ENCODE measurements around the gene TOP3B. TPM values are rescaled to one million over a fixed set of nuclear protein-coding genes. Genes with fewer than 3 reads are reported as not detected.

The TOP3B gene
- total RNA-seq, 2 donors from 2014 or later, result 29.6 to 33.2 TPM

- no peak overlapping the region for H3K4me3 Mint-ChIP-seq
- H3K9me3 Mint-ChIP-seq, result no peaks in the 10 kb centered on the region
- ATAC-seq (replicated peaks in 1 of 2) (no peak), DNase-seq (no peak)
- H3K27ac Mint-ChIP-seq, result no peak overlapping the region
- H3K27me3 Mint-ChIP-seq (ENCODE audit: low read depth), result no peaks in the 10 kb centered on the region
- no peaks in the 10 kb centered on the region for H3K36me3 Mint-ChIP-seq (ENCODE audit: insufficient read depth in 2 of 2)
- no peaks in the 10 kb centered on the region for H3K4me1 Mint-ChIP-seq (ENCODE audit: low read depth)
Observed at GRCh38 chr22:21926728-21927127, 55.9 kb downstream of the TOP3B start.

GRCh38 chr22:21923163-21923561 is 59.4 kb downstream of the TOP3B start:
- Mint-ChIP-seq H3K27ac (no peak overlapping the region), H3K27me3 (ENCODE audit: low read depth) (no peaks in the 10 kb centered on the region), H3K9me3 (no peaks in the 10 kb centered on the region), H3K4me3 (no peak overlapping the region), H3K4me1 (ENCODE audit: low read depth) (no peaks in the 10 kb centered on the region), H3K36me3 (ENCODE audit: insufficient read depth in 2 of 2) (no peaks in the 10 kb centered on the region)
- DNase-seq (no peak), ATAC-seq (replicated peaks in 1 of 2) (no peak)

- Mint-ChIP-seq H3K36me3 (ENCODE audit: insufficient read depth in 2 of 2) (no peaks in the 10 kb centered on the region), H3K4me1 (ENCODE audit: low read depth) (no peaks in the 10 kb centered on the region), H3K9me3 (no peaks in the 10 kb centered on the region), H3K4me3 (no peak overlapping the region), H3K27ac (no peak overlapping the region), H3K27me3 (ENCODE audit: low read depth) (no peaks in the 10 kb centered on the region)
- ATAC-seq (replicated peaks in 1 of 2) (no peak), DNase-seq (no peak)
Observed at GRCh38 chr22:21922370-21923162, 60.0 kb downstream of the TOP3B start.

- Mint-ChIP-seq H3K36me3 (ENCODE audit: insufficient read depth in 2 of 2) (no peaks in the 10 kb centered on the region), H3K27ac (no peak overlapping the region), H3K4me1 (ENCODE audit: low read depth) (no peaks in the 10 kb centered on the region), H3K4me3 (no peak overlapping the region), H3K9me3 (no peaks in the 10 kb centered on the region), H3K27me3 (ENCODE audit: low read depth) (no peaks in the 10 kb centered on the region)
- ATAC-seq (replicated peaks in 1 of 2) (no peak), DNase-seq (no peak)
Observed at GRCh38 chr22:21921729-21922128, 60.9 kb downstream of the TOP3B start.

- no peak for ATAC-seq (replicated peaks in 1 of 2)
- Mint-ChIP-seq H3K4me1 (ENCODE audit: low read depth) (no peaks in the 10 kb centered on the region), H3K36me3 (ENCODE audit: insufficient read depth in 2 of 2) (no peaks in the 10 kb centered on the region), H3K27me3 (ENCODE audit: low read depth) (no peaks in the 10 kb centered on the region), H3K27ac (no peak overlapping the region), H3K9me3 (no peaks in the 10 kb centered on the region), H3K4me3 (no peak overlapping the region)
- DNase-seq, result no peak
Observed at GRCh38 chr22:21921184-21921721, 61.3 kb downstream of the TOP3B start.

- H3K36me3 Mint-ChIP-seq (ENCODE audit: insufficient read depth in 2 of 2), result no peaks in the 10 kb centered on the region
- DNase-seq, result no peak
- H3K9me3 Mint-ChIP-seq, result no peaks in the 10 kb centered on the region
Observed at GRCh38 chr22:21920341-21921183, 62.0 kb downstream of the TOP3B start.

GRCh38 chr22:21919526-21920307 is 62.9 kb downstream of the TOP3B start:
- no peaks in the 10 kb centered on the region for H3K9me3 Mint-ChIP-seq
- H3K27ac Mint-ChIP-seq, result no peak overlapping the region
- no peak for ATAC-seq (replicated peaks in 1 of 2)
- no peak overlapping the region for H3K4me3 Mint-ChIP-seq
- no peaks in the 10 kb centered on the region for H3K36me3 Mint-ChIP-seq (ENCODE audit: insufficient read depth in 2 of 2)
- no peak for DNase-seq
- H3K27me3 Mint-ChIP-seq (ENCODE audit: low read depth), result no peaks in the 10 kb centered on the region
- no peaks in the 10 kb centered on the region for H3K4me1 Mint-ChIP-seq (ENCODE audit: low read depth)

More at GRCh38 chr22:21920341-21921183, 62.0 kb downstream of the TOP3B start:
- Mint-ChIP-seq H3K27ac (no peak overlapping the region), H3K4me3 (no peak overlapping the region), H3K27me3 (ENCODE audit: low read depth) (no peaks in the 10 kb centered on the region), H3K4me1 (ENCODE audit: low read depth) (no peaks in the 10 kb centered on the region)
- no peak for ATAC-seq (replicated peaks in 1 of 2)

GRCh38 chr22:21918466-21919185 is 64.0 kb downstream of the TOP3B start:
- Mint-ChIP-seq H3K4me1 (ENCODE audit: low read depth) (no peaks in the 10 kb centered on the region), H3K27ac (no peak overlapping the region), H3K4me3 (no peak overlapping the region), H3K27me3 (ENCODE audit: low read depth) (no peaks in the 10 kb centered on the region), H3K36me3 (ENCODE audit: insufficient read depth in 2 of 2) (no peaks in the 10 kb centered on the region), H3K9me3 (no peaks in the 10 kb centered on the region)
- no peak for ATAC-seq (replicated peaks in 1 of 2)
- no peak for DNase-seq

GRCh38 chr22:21917959-21918261 is 64.7 kb downstream of the TOP3B start:
- Mint-ChIP-seq H3K4me1 (ENCODE audit: low read depth) (no peaks in the 10 kb centered on the region), H3K27ac (no peak overlapping the region), H3K4me3 (no peak overlapping the region), H3K27me3 (ENCODE audit: low read depth) (no peaks in the 10 kb centered on the region), H3K9me3 (no peaks in the 10 kb centered on the region), H3K36me3 (ENCODE audit: insufficient read depth in 2 of 2) (no peaks in the 10 kb centered on the region)
- ATAC-seq (replicated peaks in 1 of 2), result no peak
- DNase-seq, result no peak

- ATAC-seq (replicated peaks in 1 of 2), result no peak
- Mint-ChIP-seq H3K27ac (no peak overlapping the region), H3K27me3 (ENCODE audit: low read depth) (no peaks in the 10 kb centered on the region), H3K36me3 (ENCODE audit: insufficient read depth in 2 of 2) (no peaks in the 10 kb centered on the region), H3K4me1 (ENCODE audit: low read depth) (no peaks in the 10 kb centered on the region), H3K4me3 (no peak overlapping the region), H3K9me3 (no peaks in the 10 kb centered on the region)
- DNase-seq, result no peak
Observed at GRCh38 chr22:21917181-21917958, 65.2 kb downstream of the TOP3B start.

- no peaks in the 10 kb centered on the region for H3K9me3 Mint-ChIP-seq
- H3K27me3 Mint-ChIP-seq (ENCODE audit: low read depth), result no peaks in the 10 kb centered on the region
- H3K4me1 Mint-ChIP-seq (ENCODE audit: low read depth), result no peaks in the 10 kb centered on the region
- no peaks in the 10 kb centered on the region for H3K36me3 Mint-ChIP-seq (ENCODE audit: insufficient read depth in 2 of 2)
- H3K27ac Mint-ChIP-seq, result no peak overlapping the region
- no peak overlapping the region for H3K4me3 Mint-ChIP-seq
- no peak for ATAC-seq (replicated peaks in 1 of 2)
- DNase-seq, result no peak
Observed at GRCh38 chr22:21916309-21916918, 66.2 kb downstream of the TOP3B start.
